GM23338 (cell line): ENCODE results near the gene KIF24.
"Not testable (repeated sequence)": the region's sequence is repeated elsewhere in the genome, so short reads cannot be mapped to it uniquely, and the experiment has no call there.

ENCODE experiments used
- CREB1 ChIP-seq: fragments of 250-450 bp; sonication (Bioruptor Pico); IDR thresholded peaks from 2 replicates; pipeline ENCODE4 v1.5.0; 2020; ENCODE audit warnings: low read depth, mild to moderate bottlenecking, moderate library complexity
- ETS1 ChIP-seq: IDR thresholded peaks from 2 replicates; pipeline ENCODE4 v1.6.1; 2016; ENCODE audit warnings: antibody characterized with exemption
- EZH2 ChIP-seq: fragments of 200-600 bp; sonication (generic); IDR thresholded peaks from one replicate; pipeline ENCODE4 v1.8.0; 2017; ENCODE audit warnings: antibody characterized with exemption, mild to moderate bottlenecking, low read depth; ENCODE audit not compliant: unreplicated experiment
- EZH2phosphoT487 ChIP-seq: fragments of 200-600 bp; sonication (generic); IDR thresholded peaks from one replicate; pipeline ENCODE4 v1.8.1; 2018; ENCODE audit warnings: antibody characterized with exemption; ENCODE audit not compliant: unreplicated experiment
- JUNB ChIP-seq: IDR thresholded peaks from one replicate; pipeline ENCODE4 v1.6.1; 2016; ENCODE audit warnings: antibody characterized with exemption; ENCODE audit not compliant: unreplicated experiment
- NANOG ChIP-seq: IDR thresholded peaks from 2 replicates; pipeline ENCODE4 v1.6.1; 2016; ENCODE audit warnings: antibody characterized with exemption, borderline replicate concordance
- POLR2AphosphoS5 ChIP-seq: IDR thresholded peaks from 2 replicates; pipeline ENCODE4 v1.6.1; 2016; ENCODE audit warnings: antibody characterized with exemption, low read depth
- REST ChIP-seq: IDR thresholded peaks from one replicate; pipeline ENCODE4 v1.6.1; 2018; ENCODE audit warnings: antibody characterized with exemption; ENCODE audit not compliant: unreplicated experiment
- STAT1 ChIP-seq: IDR thresholded peaks from one replicate; pipeline ENCODE4 v1.6.1; 2016; ENCODE audit warnings: antibody characterized with exemption; ENCODE audit not compliant: unreplicated experiment
- ZNF114 ChIP-seq: fragments of 250-450 bp; sonication (Bioruptor Pico); IDR thresholded peaks from 2 replicates; pipeline ENCODE4 v1.5.0; 2020; ENCODE audit warnings: mild to moderate bottlenecking, moderate library complexity
- ZNF331 ChIP-seq: fragments of 250-450 bp; sonication (Bioruptor Pico); IDR thresholded peaks from 2 replicates; pipeline ENCODE4 v1.5.0; 2020; ENCODE audit warnings: low read depth, mild to moderate bottlenecking, moderate library complexity
- TF ChIP-seq, protein P1 (sequence below), 2 experiments: fragments of 200-600 bp in 1 of 2; sonication (generic) in 1 of 2; conservative IDR thresholded peaks; 2 replicates each; pipeline versions ENCODE4 v1.5.1 to v1.6.1; 2016 to 2017; ENCODE audit warnings: antibody characterized with exemption in 2 of 2, low read depth in 2 of 2, mild to moderate bottlenecking in 2 of 2, moderate library complexity in 1 of 2

- TF ChIP-seq POLR2AphosphoS5; EZH2; EZH2phosphoT487; STAT1; REST; ZNF331 (CRISPR knock-in tag); ETS1; CREB1; JUNB; ZNF114 (CRISPR knock-in tag); NANOG: not testable (repeated sequence)
- TF ChIP-seq, protein P1, sequence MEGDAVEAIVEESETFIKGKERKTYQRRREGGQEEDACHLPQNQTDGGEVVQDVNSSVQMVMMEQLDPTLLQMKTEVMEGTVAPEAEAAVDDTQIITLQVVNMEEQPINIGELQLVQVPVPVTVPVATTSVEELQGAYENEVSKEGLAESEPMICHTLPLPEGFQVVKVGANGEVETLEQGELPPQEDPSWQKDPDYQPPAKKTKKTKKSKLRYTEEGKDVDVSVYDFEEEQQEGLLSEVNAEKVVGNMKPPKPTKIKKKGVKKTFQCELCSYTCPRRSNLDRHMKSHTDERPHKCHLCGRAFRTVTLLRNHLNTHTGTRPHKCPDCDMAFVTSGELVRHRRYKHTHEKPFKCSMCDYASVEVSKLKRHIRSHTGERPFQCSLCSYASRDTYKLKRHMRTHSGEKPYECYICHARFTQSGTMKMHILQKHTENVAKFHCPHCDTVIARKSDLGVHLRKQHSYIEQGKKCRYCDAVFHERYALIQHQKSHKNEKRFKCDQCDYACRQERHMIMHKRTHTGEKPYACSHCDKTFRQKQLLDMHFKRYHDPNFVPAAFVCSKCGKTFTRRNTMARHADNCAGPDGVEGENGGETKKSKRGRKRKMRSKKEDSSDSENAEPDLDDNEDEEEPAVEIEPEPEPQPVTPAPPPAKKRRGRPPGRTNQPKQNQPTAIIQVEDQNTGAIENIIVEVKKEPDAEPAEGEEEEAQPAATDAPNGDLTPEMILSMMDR (conservative IDR thresholded peaks at IDR 0.05; ENCODE audit: low read depth in 2 of 2), result not testable (repeated sequence)
Measured at GRCh38 chr9:34367751-34368410, 38.8 kb upstream of the KIF24 start.
